HG03432 (cell line): ENCODE data around the gene ISM2.
A peak's percentile ranks its signal among the peaks of the same experiment; 100 is the strongest.

Source experiments
- ATAC-seq: cut with Tn5 transposase; IDR thresholded peaks from one replicate; pipeline ENCODE4 v1.9.1; 2021; ENCODE audit warnings: mild to moderate bottlenecking, moderate library complexity; ENCODE audit not compliant: unreplicated experiment

ISM2 gene

GRCh38 chr14:77469539-77469938 is 29.1 kb downstream of the ISM2 start:
- no peak for ATAC-seq

DNA sequence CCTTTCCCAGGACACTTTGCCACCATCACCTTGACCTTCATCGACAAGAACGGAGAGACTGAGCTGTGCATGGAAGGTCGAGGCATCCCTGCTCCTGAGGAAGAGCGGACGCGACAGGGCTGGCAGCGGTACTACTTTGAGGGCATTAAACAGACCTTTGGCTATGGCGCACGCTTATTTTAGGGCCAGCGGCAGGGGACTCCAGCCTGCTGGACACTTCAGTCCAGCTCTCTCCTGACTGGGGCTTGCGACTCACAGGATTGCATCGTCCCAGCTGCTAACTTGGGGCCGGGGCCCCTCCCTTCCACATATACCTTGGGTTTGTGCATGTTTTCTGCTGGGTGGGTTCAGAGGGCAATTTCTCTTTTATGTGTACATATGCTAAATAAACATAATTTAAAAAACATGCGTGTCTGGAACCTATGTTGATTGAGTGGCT is 29.5 kb downstream of the ISM2 start:
- ATAC-seq = no peak

- ATAC-seq = no peak
Observed at GRCh38 chr14:77467801-77468200, 30.8 kb downstream of the ISM2 start.

GRCh38 chr14:77459072-77459723 is 39.4 kb downstream of the ISM2 start:
- no peak for ATAC-seq

DNA sequence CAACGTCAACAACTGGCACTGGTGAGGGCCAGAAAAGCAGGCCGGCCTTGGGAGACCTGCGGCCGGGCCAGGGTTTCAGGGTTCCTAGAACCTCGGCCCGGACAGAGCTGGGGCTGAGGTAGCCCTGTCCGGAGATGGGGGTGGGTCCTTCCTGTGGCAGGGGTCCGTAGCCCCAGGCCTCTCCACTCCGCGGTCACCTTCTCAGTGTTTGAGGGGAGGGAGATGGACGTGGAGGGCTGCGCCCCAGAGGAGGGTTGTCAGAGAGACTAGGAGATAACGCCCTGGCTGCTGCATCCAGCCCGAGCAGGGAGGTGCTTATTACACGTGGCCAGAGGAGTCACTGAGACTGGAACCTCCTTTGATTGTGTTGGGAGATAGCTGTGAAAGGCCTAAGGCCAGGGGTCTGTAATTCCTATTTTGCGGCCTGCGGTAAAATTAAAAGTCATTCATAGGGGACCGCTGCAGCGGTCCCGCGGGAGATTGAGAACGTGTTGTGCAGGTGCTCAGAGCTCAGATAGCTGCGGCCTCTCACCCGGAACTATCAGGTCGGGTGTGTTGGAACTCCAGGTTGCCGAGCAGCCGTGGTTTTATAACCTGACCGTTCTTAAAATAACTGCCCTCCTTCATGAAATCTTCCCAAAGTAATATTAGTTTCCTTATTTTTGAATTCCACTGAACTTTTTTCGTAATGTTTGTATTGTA is 40.2 kb downstream of the ISM2 start:
- peak; percentile 21 for ATAC-seq

GRCh38 chr14:77457522-77458248 is 40.9 kb downstream of the ISM2 start, which contains the start of the genes AHSA1 and VIPAS39:
Gene AHSA1, plus strand, starts transcription at chr14:77458093. Its CDS starts 97 bp downstream, at chr14:77458190.
Gene VIPAS39, minus strand, starts transcription at chr14:77457601. Its CDS starts 3,499 bp downstream, at chr14:77454102.
- ATAC-seq = peak; percentile 91

GRCh38 chr14:77457115-77457521 is 41.5 kb downstream of the ISM2 start:
- peak; percentile 5 for ATAC-seq

DNA sequence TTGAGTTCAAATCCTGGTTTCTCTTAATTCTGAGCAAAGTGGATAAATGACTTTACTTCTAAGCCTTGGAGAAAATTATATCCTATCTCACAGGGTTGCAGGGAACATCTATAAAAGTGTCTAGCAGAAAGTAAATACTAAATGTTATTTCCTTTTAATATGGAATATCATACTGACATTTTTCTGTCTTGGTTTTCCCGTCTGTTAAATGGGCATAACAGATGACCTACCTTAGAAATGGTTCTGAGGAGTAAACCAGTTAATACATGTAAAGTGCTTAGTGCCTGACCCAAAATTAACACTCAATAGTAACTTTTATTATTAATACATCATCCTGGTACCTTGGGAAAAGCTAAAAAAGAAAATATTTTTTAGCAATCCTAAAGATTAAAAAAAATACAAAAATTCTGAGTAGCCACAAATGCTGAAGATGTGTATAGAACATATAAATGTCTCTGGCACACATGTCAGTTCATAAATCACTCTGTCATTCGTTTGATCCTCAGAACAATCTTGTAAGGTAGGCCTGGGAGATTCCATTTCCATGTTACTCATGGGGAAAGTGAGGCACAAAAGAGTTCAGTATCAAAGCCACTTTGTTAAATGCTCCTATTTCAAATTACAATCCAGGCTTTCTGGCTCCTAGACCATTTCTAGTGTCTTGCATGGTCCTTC is 42.5 kb downstream of the ISM2 start:
- no peak for ATAC-seq

DNA sequence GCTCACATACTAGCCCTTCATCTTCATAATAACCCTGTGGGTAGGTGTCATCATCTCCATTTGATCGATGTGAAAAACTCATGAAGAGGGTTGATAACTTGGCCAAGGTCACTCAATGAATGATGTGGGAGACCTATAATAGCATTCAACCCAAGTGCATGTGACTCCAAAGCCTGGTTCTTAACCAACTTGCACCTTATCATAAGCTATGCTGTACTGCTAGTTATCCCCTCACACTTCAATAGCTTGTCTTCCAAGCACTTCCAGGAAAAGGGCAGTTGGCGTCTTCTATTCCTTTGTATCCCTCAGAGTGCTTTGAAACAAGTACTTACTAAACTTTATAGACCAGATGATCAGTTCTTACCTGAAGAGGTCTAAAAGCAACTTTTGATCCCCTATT is 56.4 kb downstream of the ISM2 start:
- ATAC-seq = no peak

DNA sequence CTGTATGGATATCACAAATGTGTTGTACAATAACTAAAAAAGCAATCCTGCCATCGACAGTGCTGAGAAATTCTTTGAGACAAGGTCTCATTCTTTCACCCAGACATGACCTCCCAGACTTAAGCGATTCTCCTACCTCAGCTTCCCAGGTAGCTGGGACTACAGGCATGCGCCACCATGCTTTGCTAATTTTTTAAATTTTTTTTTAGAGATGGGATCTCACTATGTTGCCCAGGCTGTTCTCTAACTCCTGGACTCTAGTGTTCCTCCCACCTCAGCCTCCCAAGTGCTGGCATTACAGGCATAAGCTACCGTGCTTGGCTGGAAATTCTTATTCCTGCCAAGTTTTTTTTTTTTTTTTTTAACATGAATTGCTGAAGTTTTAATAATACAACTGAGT is 58.8 kb downstream of the ISM2 start:
- no peak for ATAC-seq

- no peak for ATAC-seq
Observed at GRCh38 chr14:77438596-77438995, 60.0 kb downstream of the ISM2 start.

- ATAC-seq = no peak
Observed at GRCh38 chr14:77436042-77436441, 62.6 kb downstream of the ISM2 start.

GRCh38 chr14:77426396-77426795 is 72.2 kb downstream of the ISM2 start:
- no peak for ATAC-seq

- ATAC-seq = no peak
Observed at GRCh38 chr14:77424862-77425261, 73.8 kb downstream of the ISM2 start.
